ENCODE data around the gene FBXO44.

FBXO44 gene

GRCh38 chr1:11707621-11708276, 53.1 kb downstream of the FBXO44 start:
- TF ChIP-seq CSDC2 (CRISPR knock-in tag; IDR thresholded peaks at IDR 0.05): no peak
- TF ChIP-seq ISL1 (CRISPR knock-in tag; IDR thresholded peaks at IDR 0.05): no peak
- TF ChIP-seq SNAI2 (CRISPR knock-in tag; IDR thresholded peaks at IDR 0.05): no peak
- no peak for TF ChIP-seq TCF4 (CRISPR knock-in tag; IDR thresholded peaks at IDR 0.05; ENCODE audit: borderline replicate concordance)
- TF ChIP-seq ZNF8 (CRISPR knock-in tag; IDR thresholded peaks at IDR 0.05): no peak
- no peak for TF ChIP-seq ESRRG (CRISPR knock-in tag; IDR thresholded peaks at IDR 0.05)
- no peak for TF ChIP-seq TOX (CRISPR knock-in tag; IDR thresholded peaks at IDR 0.05; ENCODE audit: borderline replicate concordance)
- no peak for TF ChIP-seq POU6F1 (CRISPR knock-in tag; IDR thresholded peaks at IDR 0.05; ENCODE audit: borderline replicate concordance, low read depth)
- TF ChIP-seq ARNTL (CRISPR knock-in tag; IDR thresholded peaks at IDR 0.05; ENCODE audit: borderline replicate concordance, low read depth): no peak
- no peak for TF ChIP-seq ZNF70 (CRISPR knock-in tag; IDR thresholded peaks at IDR 0.05)
- no peak for TF ChIP-seq ZFP3 (CRISPR knock-in tag; IDR thresholded peaks at IDR 0.05)
- TF ChIP-seq TSHZ2 (CRISPR knock-in tag; IDR thresholded peaks at IDR 0.05): no peak
- ATAC-seq: no peak

GRCh38 chr1:11708554-11709350, 54.1 kb downstream of the FBXO44 start:
- TF ChIP-seq GLIS3 (CRISPR knock-in tag; IDR thresholded peaks at IDR 0.05): no peak
- TF ChIP-seq RARB (CRISPR knock-in tag; IDR thresholded peaks at IDR 0.05): no peak
- no peak for TF ChIP-seq ZC3H10 (CRISPR knock-in tag; IDR thresholded peaks at IDR 0.05)
- TF ChIP-seq PATZ1 (CRISPR knock-in tag; IDR thresholded peaks at IDR 0.05; ENCODE audit: borderline replicate concordance): no peak
- TF ChIP-seq TOX (CRISPR knock-in tag; IDR thresholded peaks at IDR 0.05; ENCODE audit: borderline replicate concordance): no peak
- no peak for TF ChIP-seq OSR1 (CRISPR knock-in tag; IDR thresholded peaks at IDR 0.05)
- no peak for TF ChIP-seq ZNF565 (CRISPR knock-in tag; conservative IDR thresholded peaks at IDR 0.05; ENCODE audit: low read depth)
- no peak for TF ChIP-seq ZNF8 (CRISPR knock-in tag; IDR thresholded peaks at IDR 0.05)
- no peak for TF ChIP-seq TSHZ2 (CRISPR knock-in tag; IDR thresholded peaks at IDR 0.05)
- TF ChIP-seq CREB5 (CRISPR knock-in tag; IDR thresholded peaks at IDR 0.05; ENCODE audit: low read depth): no peak
- TF ChIP-seq BACH2 (CRISPR knock-in tag; IDR thresholded peaks at IDR 0.05; ENCODE audit: borderline replicate concordance): no peak
- TF ChIP-seq ZFP3 (CRISPR knock-in tag; IDR thresholded peaks at IDR 0.05): no peak
- TF ChIP-seq ISL1 (CRISPR knock-in tag; IDR thresholded peaks at IDR 0.05): no peak
- TF ChIP-seq CSRNP3 (CRISPR knock-in tag; IDR thresholded peaks at IDR 0.05): no peak
- no peak for TF ChIP-seq ARNTL (CRISPR knock-in tag; IDR thresholded peaks at IDR 0.05; ENCODE audit: borderline replicate concordance, low read depth)
- TF ChIP-seq SNAI2 (CRISPR knock-in tag; IDR thresholded peaks at IDR 0.05): no peak
- TF ChIP-seq CSDC2 (CRISPR knock-in tag; IDR thresholded peaks at IDR 0.05): no peak
- TF ChIP-seq ESRRG (CRISPR knock-in tag; IDR thresholded peaks at IDR 0.05): no peak
- TF ChIP-seq ZNF70 (CRISPR knock-in tag; IDR thresholded peaks at IDR 0.05): no peak
- TF ChIP-seq POU6F1 (CRISPR knock-in tag; IDR thresholded peaks at IDR 0.05; ENCODE audit: borderline replicate concordance, low read depth): no peak
- no peak for ATAC-seq
